Right lobe of liver (tissue), 4 donors: ENCODE data around the gene NXPE4.

Experiments
- CTCF ChIP-seq, 4 donors: fragments of 200-600 bp in 3 of 4; fragments of 450-650 bp in 1 of 4; IDR thresholded peaks; one replicate each; pipeline versions ENCODE4 v1.5.1 to v1.8.0; 2016 to 2022; ENCODE audit warnings: antibody characterized with exemption in 4 of 4, mild to moderate bottlenecking in 2 of 4
- POLR2A ChIP-seq: fragments of 450-650 bp; IDR thresholded peaks from one replicate; pipeline ENCODE4 v1.6.1; 2017; ENCODE audit warnings: antibody characterized with exemption, mild to moderate bottlenecking
- donor health status: DM: no; HTN: no; CAD: no.
- donor health status: DM: no; HTN: no; CAD: no.
- donor health status: DM: no; HTN: yes; CAD: no.

GRCh38 chr11:114607753-114608459 is 12.3 kb upstream of the NXPE4 start:
- TF ChIP-seq CTCF (IDR thresholded peaks at IDR 0.05) (no peak), POLR2A (no peak)
